IMR-90 (cell line): ENCODE results near the gene ANO10. TPM values are rescaled to one million over a fixed set of nuclear protein-coding genes. Genes with fewer than 3 reads are reported as not detected.
"Not testable (repeated sequence)": the region's sequence is repeated elsewhere in the genome, so short reads cannot be mapped to it uniquely, and the experiment has no call there.

Experiments
- ATAC-seq: fragments of 200-7000 bp; cut with Tn5 transposase; 2 replicates; pipeline ENCODE4 v1.9.1; 2020; ENCODE audit warnings: low read depth, mild to moderate bottlenecking, moderate library complexity
- BruUV-seq: library from RNA; stranded (reverse); fragments of 400-500 nt; replicated peaks from 2 replicates; lab custom pipeline; 2021; lab: Mats Ljungman, UMichigan
- CTCF ChIA-PET: fragments of 300-600 bp; formaldehyde crosslinking; extraction: SDS; loops from one replicate; lab custom pipeline; 2021; ENCODE audit warnings: antibody characterized with exemption; lab: Yijun Ruan, JAX
- POLR2A ChIA-PET: fragments of 300-600 bp; sonication (Branson Sonifier 250); formaldehyde crosslinking; loops from one replicate; lab custom pipeline; 2022; ENCODE audit warnings: antibody characterized with exemption; ENCODE audit not compliant: unreplicated experiment; lab: Charles Lee
- DNase-seq: peaks from one replicate; pipeline ENCODE4 v3.0.0; 2013
- H2AFZ ChIP-seq: replicated peaks from 2 replicates; pipeline ENCODE3; 2013; ENCODE audit warnings: low read length, mild to moderate bottlenecking; ENCODE audit not compliant: poor library complexity
- H2AK5ac ChIP-seq: 2 replicates; pipeline ENCODE4 v1.6.1; 2013; ENCODE audit warnings: low read depth, low read length, inconsistent platforms
- H2AK9ac ChIP-seq: replicated peaks from 2 replicates; pipeline ENCODE3; 2013; ENCODE audit warnings: mild to moderate bottlenecking, low read depth, low read length, moderate library complexity; ENCODE audit not compliant: poor library complexity
- H2BK120ac ChIP-seq: 2 replicates; pipeline ENCODE4 v1.6.1; 2013; ENCODE audit warnings: low read depth, low read length, inconsistent platforms
- H2BK15ac ChIP-seq: 3 replicates; pipeline ENCODE4 v1.6.1; 2013; ENCODE audit warnings: low read depth, low read length, inconsistent platforms
- H2BK20ac ChIP-seq: 2 replicates; pipeline ENCODE4 v1.6.1; 2013; ENCODE audit warnings: low read depth, mild to moderate bottlenecking, inconsistent platforms, low read length, moderate library complexity
- H2BK5ac ChIP-seq: 2 replicates; pipeline ENCODE4 v1.6.1; 2013; ENCODE audit warnings: mild to moderate bottlenecking, low read depth, low read length, inconsistent platforms; ENCODE audit not compliant: poor library complexity, severe bottlenecking
- H3K14ac ChIP-seq: replicated peaks from 2 replicates; pipeline ENCODE4 v1.6.1; 2013; ENCODE audit warnings: low read depth, low read length, inconsistent platforms
- H3K18ac ChIP-seq: 2 replicates; pipeline ENCODE4 v1.6.1; 2013; ENCODE audit warnings: low read depth, low read length, control low read depth
- H3K23ac ChIP-seq: 2 replicates; pipeline ENCODE4 v1.6.1; 2013; ENCODE audit warnings: low read depth, low read length, inconsistent platforms
- H3K27ac ChIP-seq: 2 replicates; pipeline ENCODE4 v1.5.1; 2013; ENCODE audit warnings: mild to moderate bottlenecking, control low read depth, low read length; ENCODE audit not compliant: insufficient read depth
- H3K27me3 ChIP-seq: 2 replicates; pipeline ENCODE4 v1.6.1; 2013; ENCODE audit warnings: low read length; ENCODE audit not compliant: control insufficient read depth, insufficient read depth
- H3K36me3 ChIP-seq: 2 replicates; pipeline ENCODE4 v1.6.1; 2013; ENCODE audit warnings: low read length, mixed read lengths; ENCODE audit not compliant: control insufficient read depth, insufficient read depth
- H3K4ac ChIP-seq: 2 replicates; pipeline ENCODE4 v1.6.1; 2013; ENCODE audit warnings: low read depth, low read length, inconsistent platforms
- H3K4me1 ChIP-seq: 2 replicates; pipeline ENCODE4 v1.6.1; 2013; ENCODE audit warnings: low read length, mixed read lengths; ENCODE audit not compliant: control insufficient read depth, insufficient read depth
- H3K4me2 ChIP-seq: 2 replicates; pipeline ENCODE4 v1.6.1; 2013; ENCODE audit warnings: low read depth, mild to moderate bottlenecking, control low read depth, low read length, moderate library complexity
- H3K4me3 ChIP-seq: 2 replicates; pipeline ENCODE4 v1.5.1; 2013; ENCODE audit warnings: low read depth, mild to moderate bottlenecking, control low read depth, low read length, moderate library complexity; ENCODE audit not compliant: insufficient read depth
- H3K56ac ChIP-seq: 2 replicates; pipeline ENCODE4 v1.6.1; 2013; ENCODE audit warnings: low read length, inconsistent platforms; ENCODE audit not compliant: insufficient read depth; ENCODE audit errors: extremely low read depth
- H3K79me1 ChIP-seq, 2 experiments: 2 replicates each; pipeline ENCODE4 v1.6.1; 2013; ENCODE audit warnings: low read length in 2 of 2, inconsistent platforms in 1 of 2, low read depth in 1 of 2
- H3K9ac ChIP-seq: 2 replicates; pipeline ENCODE4 v1.6.1; 2013; ENCODE audit warnings: low read depth, low read length, control low read depth
- H3K9me1 ChIP-seq: 2 replicates; pipeline ENCODE4 v1.6.1; 2013; ENCODE audit warnings: low read length, inconsistent platforms; ENCODE audit not compliant: insufficient read depth
- H3K9me3 ChIP-seq: 2 replicates; pipeline ENCODE4 v1.6.1; 2013; ENCODE audit warnings: low read length; ENCODE audit not compliant: control insufficient read depth, insufficient read depth
- H4K20me1 ChIP-seq: 2 replicates; pipeline ENCODE4 v1.6.1; 2013; ENCODE audit warnings: low read length, inconsistent platforms; ENCODE audit not compliant: insufficient read depth
- H4K5ac ChIP-seq: 2 replicates; pipeline ENCODE4 v1.6.1; 2013; ENCODE audit warnings: mild to moderate bottlenecking, low read depth, low read length, control low read depth
- H4K8ac ChIP-seq, 2 experiments: 2 replicates each; pipeline ENCODE4 v1.6.1; 2013; ENCODE audit warnings: low read depth in 2 of 2, low read length in 2 of 2, control low read depth in 1 of 2, inconsistent platforms in 1 of 2
- H4K91ac ChIP-seq: 2 replicates; pipeline ENCODE4 v1.6.1; 2013; ENCODE audit warnings: low read depth, low read length, inconsistent platforms; ENCODE audit not compliant: insufficient read depth
- RFX5 ChIP-seq: IDR thresholded peaks from 2 replicates; pipeline ENCODE4 v1.8.0; 2012; ENCODE audit warnings: low read depth, mild to moderate bottlenecking, low read length, moderate library complexity
- WGBS, 2 experiments: methylation state at CpG; one replicate each; pipeline versions ENCODE4 v1.1.5 to v1.1.7; 2013; ENCODE audit warnings: missing lambda C conversion rate in 2 of 2; ENCODE audit not compliant: insufficient read length in 1 of 2; ENCODE audit errors: extremely low coverage in 2 of 2; 5-methylcytosine and 5-hydroxymethylcytosine counted together
- dilution Hi-C: fragments of 300-500 bp; cut with HindIII; formaldehyde crosslinking; loops from one replicate; pipeline ENCODE4 v1.14.3; 2018; ENCODE audit warnings: low sequenced_read_pairs; ENCODE audit not compliant: unreplicated experiment
- in situ Hi-C: fragments of 300-500 bp; cut with MboI; formaldehyde crosslinking; loops from 3 replicates; pipeline ENCODE4 v1.14.3; 2019; ENCODE audit warnings: low sequenced_read_pairs, inconsistent platforms, mixed read lengths
- intact Hi-C: fragments of 100-400 bp; cut with micrococcal nuclease; formaldehyde crosslinking; loops from 2 replicates; pipeline ENCODE4 v1.10.0; 2022
- polyA plus RNA-seq, 3 experiments: library from polyadenylated mRNA; depleted of rRNA; stranded (reverse); fragments of >200 nt; gene quantifications; 2 replicates each; pipeline ENCODE4 v1.2.3, GENCODE V29; 2012; ENCODE audit warnings: low replicate concordance in 1 of 3
- total RNA-seq: library from RNA; depleted of rRNA; stranded (reverse); fragments of >200 nt; gene quantifications from 2 replicates; pipeline ENCODE4 v1.2.3, GENCODE V29; 2012

ANO10 gene
- total and polyA plus RNA-seq, 2 of the 4 experiments (the other 2 are of a cell fraction): 28.5 to 41.6 TPM

GRCh38 chr3:43461345-43461744, 160.5 kb downstream of the ANO10 start:
- Histone ChIP-seq H3K9ac (no peak overlapping the region), H2AFZ (no peak overlapping the region), H2BK120ac (no peak overlapping the region), H4K91ac (no peak overlapping the region), H3K4ac (no peak overlapping the region), H3K27me3 (no peaks in the 10 kb centered on the region), H3K18ac (no peak overlapping the region), H3K9me1 (no peaks in the 10 kb centered on the region), H4K20me1 (no peaks in the 10 kb centered on the region), H2AK9ac (no peak overlapping the region), H4K5ac (no peak overlapping the region), H3K4me2 (no peak overlapping the region), H3K4me3 (no peak overlapping the region), H3K36me3 (peaks cover 4% of the 10 kb centered on the region), H3K14ac (no peak overlapping the region), H3K56ac (no peak overlapping the region), H3K9me3 (no peaks in the 10 kb centered on the region), H4K8ac (no peak overlapping the region), H2BK20ac (no peak overlapping the region), H2AK5ac (no peak overlapping the region), H3K4me1 (no peaks in the 10 kb centered on the region; the same call in 1 of the 2 replicates), H3K79me1 (0 out of 4 replicates have a peak, but pooled peaks cover 0 to 4% of the 10 kb centered on the region in 2 experiments), H3K27ac (no peak overlapping the region), H3K23ac (no peak overlapping the region), H2BK15ac (no peak overlapping the region), H2BK5ac (no peak overlapping the region)
- intact Hi-C loops (no loop called here), in situ Hi-C loops (no loop called here), dilution Hi-C loops (no loop called here)
- BruUV-seq: no TSS peak
- ATAC-seq (no peak), DNase-seq (no peak)
- no peak for TF ChIP-seq RFX5
- ChIA-PET POLR2A (interaction anchor here (0.7 kb wide), 1 partner anchor 228 kb away, joined by 3 read pairs; no protein-coding TSS in a partner anchor), CTCF (interaction anchor here (0.9 kb wide), 1 partner anchor 277 kb away, joined by 8 read pairs; no protein-coding TSS in a partner anchor)
- no CpG with 5 or more reads among the region's 2 CpGs for WGBS, 2 experiments

- H3K9ac ChIP-seq, H3K4me3 ChIP-seq, H2AFZ ChIP-seq, H4K8ac ChIP-seq, H4K5ac ChIP-seq, H2BK120ac ChIP-seq, H4K91ac ChIP-seq, H3K79me1 ChIP-seq, dilution Hi-C loops, H2AK5ac ChIP-seq, ATAC-seq, H3K9me1 ChIP-seq, H3K4me2 ChIP-seq, H2BK5ac ChIP-seq, CTCF ChIA-PET, H3K4me1 ChIP-seq, H3K27me3 ChIP-seq, in situ Hi-C loops, H3K18ac ChIP-seq, H3K14ac ChIP-seq, intact Hi-C loops, DNase-seq, H4K20me1 ChIP-seq, H3K9me3 ChIP-seq, H3K56ac ChIP-seq, H3K36me3 ChIP-seq, H3K23ac ChIP-seq, BruUV-seq, H2BK20ac ChIP-seq, H3K4ac ChIP-seq, H2AK9ac ChIP-seq, POLR2A ChIA-PET, H3K27ac ChIP-seq, H2BK15ac ChIP-seq: not testable (repeated sequence)
- WGBS, 2 experiments: no CpG with 5 or more reads among the region's 1 CpG
These were observed 164.8 kb downstream of the ANO10 start for GRCh38 chr3:43457038-43457437.
